Gastrocnemius medialis (tissue), 4 donors: ENCODE data around the gene RAD51B.

Experiments used
- POLR2A ChIP-seq, 2 donors: fragments of 450-650 bp; IDR thresholded peaks; one replicate each; pipeline ENCODE4 v1.6.1; 2017; ENCODE audit warnings: antibody characterized with exemption in 2 of 2, mild to moderate bottlenecking in 2 of 2, moderate library complexity in 2 of 2
- TF ChIP-seq, protein P1 (sequence below), 5 experiments: fragments of 450-650 bp in 3 of 5; fragments of 200-600 bp in 2 of 5; sonication (generic) in 2 of 5; IDR thresholded peaks in 4 of 5; conservative IDR thresholded peaks in 1 of 5; 1 replicate in 4 of 5; 2 replicates in 1 of 5; pipeline ENCODE4 v1.5.1; 2016 to 2019; ENCODE audit warnings: antibody characterized with exemption in 5 of 5, mild to moderate bottlenecking in 3 of 5, moderate library complexity in 3 of 5

DNA sequence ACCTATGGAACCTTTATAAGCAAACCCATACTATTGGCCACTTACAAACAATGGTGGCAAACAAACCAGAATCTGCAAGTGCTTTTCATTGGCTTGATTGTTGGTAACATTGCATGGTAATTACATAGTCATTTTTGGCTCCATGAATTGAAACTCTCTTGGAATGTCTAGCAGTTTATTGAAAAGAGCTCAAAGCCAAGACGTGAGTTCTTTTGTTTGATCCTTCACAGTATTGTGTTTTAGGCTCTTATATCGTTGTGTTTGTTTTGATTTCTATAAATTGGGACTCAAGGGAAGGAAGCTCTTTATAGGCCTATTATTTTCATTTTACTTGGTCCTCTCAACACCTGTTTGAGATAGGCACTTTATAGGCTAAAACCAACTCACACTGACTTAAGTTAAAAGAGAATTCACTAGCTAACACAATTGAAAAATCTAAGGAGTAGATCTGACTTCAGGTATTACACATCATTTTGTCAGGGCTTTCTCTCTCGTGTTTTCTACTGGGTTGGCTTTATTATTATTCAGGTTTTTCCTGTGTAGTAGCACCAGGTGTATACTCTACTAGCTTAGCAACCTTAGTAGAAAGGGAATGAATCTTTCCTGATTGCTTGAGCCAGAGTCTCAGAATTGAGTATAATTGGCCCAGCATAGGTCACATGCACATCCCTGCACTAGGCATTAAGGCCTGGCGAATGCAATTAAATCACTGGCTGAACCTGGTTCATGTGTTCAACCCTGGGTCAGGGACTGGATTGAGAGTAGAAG lies 341.4 kb downstream of the RAD51B start:
- TF ChIP-seq, protein P1, sequence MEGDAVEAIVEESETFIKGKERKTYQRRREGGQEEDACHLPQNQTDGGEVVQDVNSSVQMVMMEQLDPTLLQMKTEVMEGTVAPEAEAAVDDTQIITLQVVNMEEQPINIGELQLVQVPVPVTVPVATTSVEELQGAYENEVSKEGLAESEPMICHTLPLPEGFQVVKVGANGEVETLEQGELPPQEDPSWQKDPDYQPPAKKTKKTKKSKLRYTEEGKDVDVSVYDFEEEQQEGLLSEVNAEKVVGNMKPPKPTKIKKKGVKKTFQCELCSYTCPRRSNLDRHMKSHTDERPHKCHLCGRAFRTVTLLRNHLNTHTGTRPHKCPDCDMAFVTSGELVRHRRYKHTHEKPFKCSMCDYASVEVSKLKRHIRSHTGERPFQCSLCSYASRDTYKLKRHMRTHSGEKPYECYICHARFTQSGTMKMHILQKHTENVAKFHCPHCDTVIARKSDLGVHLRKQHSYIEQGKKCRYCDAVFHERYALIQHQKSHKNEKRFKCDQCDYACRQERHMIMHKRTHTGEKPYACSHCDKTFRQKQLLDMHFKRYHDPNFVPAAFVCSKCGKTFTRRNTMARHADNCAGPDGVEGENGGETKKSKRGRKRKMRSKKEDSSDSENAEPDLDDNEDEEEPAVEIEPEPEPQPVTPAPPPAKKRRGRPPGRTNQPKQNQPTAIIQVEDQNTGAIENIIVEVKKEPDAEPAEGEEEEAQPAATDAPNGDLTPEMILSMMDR (IDR thresholded peaks at IDR 0.05 in 4 of 5, conservative IDR thresholded peaks at IDR 0.05 in 1 of 5) = no peak
- TF ChIP-seq POLR2A (IDR thresholded peaks at IDR 0.05) = no peak
